ENCODE data around the gene CNTN4. TPM values are rescaled to one million over a fixed set of nuclear protein-coding genes. Genes with fewer than 3 reads are reported as not detected.

The CNTN4 gene
- total RNA-seq, 3 donors from 2014 or later: 6.6 to 16.7 (median 16.7) TPM

DNA sequence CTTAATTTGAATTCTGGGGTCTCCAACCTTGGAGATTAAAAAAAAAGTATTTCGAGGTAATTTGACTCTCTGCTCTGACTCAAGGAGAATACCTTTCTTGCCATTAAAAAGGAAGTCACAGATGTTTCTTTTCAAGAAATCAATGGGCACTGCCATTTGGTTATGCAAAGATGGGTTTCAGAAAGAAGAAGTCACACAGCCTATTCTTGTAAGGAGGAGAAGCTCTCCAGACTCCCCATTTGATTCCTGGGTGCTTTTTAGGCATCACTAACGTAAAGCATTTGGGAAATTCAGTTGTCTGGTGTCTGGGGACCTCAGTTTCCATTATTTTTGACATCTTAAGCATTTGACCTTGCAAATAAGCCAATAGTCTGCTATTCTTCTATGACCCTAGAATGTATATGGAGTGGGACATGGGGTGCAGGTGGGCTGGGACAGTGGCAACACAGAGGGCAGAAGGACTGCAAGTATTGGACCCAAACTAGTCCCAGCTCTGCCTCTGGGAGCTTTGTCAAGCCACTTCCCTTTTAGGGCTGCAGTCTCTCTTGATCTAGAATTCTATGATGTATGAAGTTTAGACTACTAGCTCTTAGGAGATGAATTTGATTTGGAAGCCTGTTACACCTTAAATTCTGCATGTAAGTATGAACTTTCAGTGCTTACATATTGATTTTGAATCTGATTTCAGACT lies 983.7 kb downstream of the CNTN4 start:
- Histone ChIP-seq H3K9me3 (no peaks in the 10 kb centered on the region), H3K4me3 (no peak overlapping the region), H3K27me3 (no peaks in the 10 kb centered on the region), H3K36me3 (no peaks in the 10 kb centered on the region), H3K4me1 (no peaks in the 10 kb centered on the region), H3K27ac (no peak overlapping the region)
- intact Hi-C loops (cut with DNase I; ENCODE audit: low total_unique reads): no loop called here
- DNase-seq (ENCODE audit: low spot score in 2 of 2): no peak
- no peak for TF ChIP-seq POLR2A (IDR thresholded peaks at IDR 0.05)
- no peak for TF ChIP-seq POLR2AphosphoS5 (IDR thresholded peaks at IDR 0.05)

GRCh38 chr3:3084890-3085289 lies 986.2 kb downstream of the CNTN4 start:
- no peaks in the 10 kb centered on the region for H3K9me3 ChIP-seq
- no peaks in the 10 kb centered on the region for H3K4me1 ChIP-seq
- H3K27ac ChIP-seq: no peak overlapping the region
- DNase-seq (ENCODE audit: low spot score in 2 of 2): no peak
- no peak for TF ChIP-seq CTCF (IDR thresholded peaks at IDR 0.05)
- TF ChIP-seq POLR2A (IDR thresholded peaks at IDR 0.05): no peak
- no peak for TF ChIP-seq POLR2AphosphoS5 (IDR thresholded peaks at IDR 0.05)
- no peaks in the 10 kb centered on the region for H3K36me3 ChIP-seq
- no peak overlapping the region for H3K4me3 ChIP-seq
- intact Hi-C loops (cut with DNase I; ENCODE audit: low total_unique reads): no loop called here
- H3K27me3 ChIP-seq: no peaks in the 10 kb centered on the region

DNA sequence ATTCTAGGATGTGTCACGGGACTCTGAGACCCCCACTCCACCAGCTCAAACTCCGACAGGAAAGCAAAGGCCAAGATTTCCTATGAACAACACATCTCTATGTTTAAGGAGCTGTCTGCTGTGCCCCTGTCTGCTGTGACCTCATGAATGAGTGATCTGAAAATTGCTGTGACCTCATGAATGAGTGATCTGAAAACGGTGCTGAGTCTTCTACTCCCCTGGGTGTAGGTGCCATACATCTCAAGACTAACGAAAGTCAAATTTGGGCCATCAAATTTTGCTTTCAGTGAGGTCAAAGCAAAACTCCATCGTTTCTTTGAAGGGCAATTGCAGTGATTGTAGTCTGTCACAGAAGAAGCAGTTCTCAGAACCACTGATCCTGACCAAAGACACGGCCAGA lies 987.1 kb downstream of the CNTN4 start:
- no peak overlapping the region for H3K27ac ChIP-seq
- TF ChIP-seq POLR2A (IDR thresholded peaks at IDR 0.05) (no peak), CTCF (IDR thresholded peaks at IDR 0.05) (no peak), POLR2AphosphoS5 (IDR thresholded peaks at IDR 0.05) (no peak)
- no peaks in the 10 kb centered on the region for H3K9me3 ChIP-seq
- no peaks in the 10 kb centered on the region for H3K36me3 ChIP-seq
- H3K27me3 ChIP-seq: no peaks in the 10 kb centered on the region
- H3K4me1 ChIP-seq: no peaks in the 10 kb centered on the region
- DNase-seq (ENCODE audit: low spot score in 2 of 2): no peak
- no peak overlapping the region for H3K4me3 ChIP-seq
- intact Hi-C loops (cut with DNase I; ENCODE audit: low total_unique reads): no loop called here

DNA sequence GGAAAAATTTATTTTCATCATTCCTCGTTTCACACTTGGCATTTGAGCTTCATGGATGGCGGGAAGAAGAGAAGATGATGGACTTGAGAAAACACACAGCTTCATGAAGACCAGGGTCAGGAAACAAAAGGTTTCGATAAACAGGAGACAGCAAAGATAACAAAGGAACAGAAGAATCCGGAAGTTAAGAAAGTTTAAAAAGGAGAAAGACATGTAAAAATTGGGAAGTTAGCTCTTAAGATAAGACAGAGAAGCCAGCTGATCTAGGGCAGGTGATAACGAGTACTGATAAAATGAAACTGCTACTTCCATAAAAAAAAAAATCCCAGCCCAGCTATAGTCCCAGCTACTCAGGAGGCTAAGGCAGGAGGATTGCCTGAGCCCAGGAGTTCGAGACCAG lies 987.6 kb downstream of the CNTN4 start:
- no peak for TF ChIP-seq CTCF (IDR thresholded peaks at IDR 0.05)
- no peak for TF ChIP-seq POLR2A (IDR thresholded peaks at IDR 0.05)
- TF ChIP-seq POLR2AphosphoS5 (IDR thresholded peaks at IDR 0.05): no peak
- Histone ChIP-seq H3K36me3 (no peaks in the 10 kb centered on the region), H3K9me3 (no peaks in the 10 kb centered on the region), H3K27me3 (no peaks in the 10 kb centered on the region), H3K4me3 (no peak overlapping the region), H3K4me1 (no peaks in the 10 kb centered on the region), H3K27ac (no peak overlapping the region)
- no peak for DNase-seq (ENCODE audit: low spot score in 2 of 2)
- intact Hi-C loops (cut with DNase I; ENCODE audit: low total_unique reads): no loop called here

DNA sequence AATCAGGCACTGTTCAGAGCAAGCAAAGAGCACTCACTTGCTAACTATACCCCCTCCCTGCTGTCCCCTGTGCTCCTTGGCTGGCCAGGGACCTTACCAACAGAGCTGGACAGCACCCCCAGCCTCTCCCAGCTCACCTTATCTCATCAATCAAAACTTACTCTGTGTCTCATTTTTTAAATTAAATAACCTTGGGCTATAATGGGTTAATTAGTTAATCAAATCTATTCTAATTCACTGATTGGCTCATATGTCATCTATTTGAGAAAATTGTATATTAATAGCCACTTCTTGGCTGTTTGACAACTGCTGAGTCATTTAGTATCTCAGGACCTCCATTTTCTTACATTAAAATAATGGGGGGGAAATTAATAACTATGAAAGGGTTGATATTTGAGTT lies 988.6 kb downstream of the CNTN4 start:
- Histone ChIP-seq H3K36me3 (no peaks in the 10 kb centered on the region), H3K27ac (no peak overlapping the region), H3K9me3 (no peaks in the 10 kb centered on the region), H3K27me3 (no peaks in the 10 kb centered on the region), H3K4me1 (no peaks in the 10 kb centered on the region), H3K4me3 (no peak overlapping the region)
- TF ChIP-seq POLR2AphosphoS5 (IDR thresholded peaks at IDR 0.05) (no peak), POLR2A (IDR thresholded peaks at IDR 0.05) (no peak), CTCF (IDR thresholded peaks at IDR 0.05) (no peak)
- no peak for DNase-seq (ENCODE audit: low spot score in 2 of 2)
- intact Hi-C loops (cut with DNase I; ENCODE audit: low total_unique reads): no loop called here

Measured in breast epithelium (tissue), 4 donors.